ENCODE results near the gene PCDH9. TPM values are rescaled to one million over a fixed set of nuclear protein-coding genes. Genes with fewer than 3 reads are reported as not detected.

The PCDH9 gene
- total RNA-seq, result 3.2 and 3.6 TPM in 2 replicates

GRCh38 chr13:67229481-67230403 lies at the start of gene PCDH9:
TSS of gene PCDH9 (minus strand) at chr13:67230336. CDS start at chr13:67228440, 1,896 bp downstream.

